Left lung (tissue), 14 donors: ENCODE results near the gene RNF141. TPM values are rescaled to one million over a fixed set of nuclear protein-coding genes. Genes with fewer than 3 reads are reported as not detected.
A peak's percentile ranks its signal among the peaks of the same experiment; 100 is the strongest.

Source experiments
- ATAC-seq: fragments of 200-7000 bp; cut with Tn5 transposase; one replicate; pipeline ENCODE4 v1.9.1; 2020; ENCODE audit warnings: moderate library complexity
- DNase-seq, 4 donors: peaks; one replicate each; pipeline ENCODE4 v3.0.0-alpha.2; 2013 to 2020
- H3K27ac ChIP-seq, 2 donors: fragments of 200-600 bp; sonication (generic) in 1 of 2; one replicate each; pipeline versions ENCODE4 v1.5.0 to v1.8.0; 2020 to 2021
- H3K27me3 ChIP-seq, 2 donors: fragments of 200-600 bp; sonication (generic) in 1 of 2; one replicate each; pipeline versions ENCODE4 v1.5.0 to v1.8.0; 2020 to 2021
- H3K36me3 ChIP-seq, 2 donors: fragments of 200-600 bp; sonication (generic) in 1 of 2; one replicate each; pipeline versions ENCODE4 v1.5.0 to v1.8.0; 2020 to 2021
- H3K4me1 ChIP-seq, 2 donors: fragments of 200-600 bp; one replicate each; pipeline ENCODE4 v1.8.0; 2021
- H3K4me3 ChIP-seq, 2 donors: fragments of 200-600 bp; sonication (generic) in 1 of 2; one replicate each; pipeline versions ENCODE4 v1.5.0 to v1.8.0; 2020 to 2021; ENCODE audit warnings: mild to moderate bottlenecking in 1 of 2
- H3K9me3 ChIP-seq, 2 donors: fragments of 200-600 bp; sonication (generic) in 1 of 2; one replicate each; pipeline versions ENCODE4 v1.5.0 to v1.8.0; 2020 to 2021
- CTCF ChIP-seq, 2 donors: fragments of 200-600 bp; sonication (generic) in 1 of 2; IDR thresholded peaks; one replicate each; pipeline versions ENCODE4 v1.5.0 to v1.8.0; 2021; ENCODE audit warnings: antibody characterized with exemption in 2 of 2
- intact Hi-C, 2 donors: fragments of 100-400 bp; cut with DNase I; formaldehyde crosslinking; loops; one replicate each; pipeline versions ENCODE4 v1.11.2 to v1.14.2; 2022
- long read RNA-seq, 12 donors: library from polyadenylated mRNA in 2 of 12; unstranded in 2 of 12; transcript quantifications; one replicate each; pipeline ENCODE4 v2.0.0 and lab custom pipeline, GENCODE V29; 2019 to 2026
- polyA plus RNA-seq, 6 donors: library from polyadenylated mRNA; unstranded; fragments of 120-200 nt; gene quantifications; one replicate each; pipeline ENCODE4 v1.2.1, GENCODE V29; 2013; ENCODE audit not compliant: insufficient read length in 6 of 6
- total RNA-seq, 2 donors: library from RNA; stranded (reverse); fragmentation: NEBNext Ultra II Directional; extraction: Animal tissue kit (Norgen Biotek cat#: 25700); gene quantifications; one replicate each; pipeline ENCODE4 v1.2.1, GENCODE V29; 2021
- donor health status: DM: no; HTN: yes; CAD: no.
- donor health status: DM: no; HTN: no; CAD: no.

RNF141 gene
- total RNA-seq (10 to 100 TPM; 46.7 to 74.7 TPM), polyA plus RNA-seq (10 to 100 TPM; 30.4 to 38.3 (median 33.4) TPM)
- long read RNA-seq, donor 1, full-length matches to known transcripts, result 44 of 52 reads
- long read RNA-seq, donor 1, partial matches to known transcripts, result 8 of 52 reads
- long read RNA-seq, donor 1, other reads (novel, unspliced or antisense), result 0 of 52 reads
- long read RNA-seq, donor 2, full-length matches to known transcripts, result 40 of 40 reads
- long read RNA-seq, donor 2, partial matches to known transcripts, result 0 of 40 reads
- long read RNA-seq, donor 2, other reads (novel, unspliced or antisense), result 0 of 40 reads
- long read RNA-seq, donor 3, full-length matches to known transcripts, result 23 of 23 reads
- long read RNA-seq, donor 3, partial matches to known transcripts, result 0 of 23 reads
- long read RNA-seq, donor 3, other reads (novel, unspliced or antisense), result 0 of 23 reads
- long read RNA-seq, donor 4, full-length matches to known transcripts, result 37 of 38 reads
- long read RNA-seq, donor 4, partial matches to known transcripts, result 1 of 38 reads
- long read RNA-seq, donor 4, other reads (novel, unspliced or antisense), result 0 of 38 reads
- long read RNA-seq, donor 5, full-length matches to known transcripts, result 30 of 30 reads
- long read RNA-seq, donor 5, partial matches to known transcripts, result 0 of 30 reads
- long read RNA-seq, donor 5, other reads (novel, unspliced or antisense), result 0 of 30 reads
- long read RNA-seq, donor 6, full-length matches to known transcripts, result 29 of 29 reads
- long read RNA-seq, donor 6, partial matches to known transcripts, result 0 of 29 reads
- long read RNA-seq, donor 6, other reads (novel, unspliced or antisense), result 0 of 29 reads
- long read RNA-seq, donor 7, full-length matches to known transcripts, result 17 of 17 reads
- long read RNA-seq, donor 7, partial matches to known transcripts, result 0 of 17 reads
- long read RNA-seq, donor 7, other reads (novel, unspliced or antisense), result 0 of 17 reads
- long read RNA-seq, donor 8, full-length matches to known transcripts, result 26 of 26 reads
- long read RNA-seq, donor 8, partial matches to known transcripts, result 0 of 26 reads
- long read RNA-seq, donor 8, other reads (novel, unspliced or antisense), result 0 of 26 reads
- long read RNA-seq, donor 9, full-length matches to known transcripts, result 2 of 2 reads
- long read RNA-seq, donor 9, partial matches to known transcripts, result 0 of 2 reads
- long read RNA-seq, donor 9, other reads (novel, unspliced or antisense), result 0 of 2 reads
- long read RNA-seq, donor 10, full-length matches to known transcripts, result 22 of 22 reads
- long read RNA-seq, donor 10, partial matches to known transcripts, result 0 of 22 reads
- long read RNA-seq, donor 10, other reads (novel, unspliced or antisense), result 0 of 22 reads
- long read RNA-seq, donor 11, full-length matches to known transcripts, result 96 of 96 reads
- long read RNA-seq, donor 11, partial matches to known transcripts, result 0 of 96 reads
- long read RNA-seq, donor 11, other reads (novel, unspliced or antisense), result 0 of 96 reads
- long read RNA-seq, donor 12, full-length matches to known transcripts, result 19 of 19 reads
- long read RNA-seq, donor 12, partial matches to known transcripts, result 0 of 19 reads
- long read RNA-seq, donor 12, other reads (novel, unspliced or antisense), result 0 of 19 reads

- ATAC-seq (peak; percentile 99), DNase-seq (peak; percentile 95 to 99 (median 96))
- Histone ChIP-seq H3K36me3 (no peaks in the 10 kb centered on the region), H3K27ac (peak within 1 kb of the TSS; percentile 85 to 98), H3K9me3 (no peaks in the 10 kb centered on the region), H3K27me3 (no peaks in the 10 kb centered on the region), H3K4me3 (peak within 1 kb of the TSS; percentile 75 to 90), H3K4me1 (peaks cover 0 to 40% of the 10 kb centered on the region in 2 donors)
- peak; percentile 68 to 87 for TF ChIP-seq CTCF (IDR thresholded peaks at IDR 0.05)
- intact Hi-C loops, result no loop called here
Observed at GRCh38 chr11:10540915-10541560, at the start of gene RNF141. Gene RNF141, minus strand, starts transcription at chr11:10541187. Its CDS starts 7,029 bp downstream, at chr11:10534158.

- no peak for TF ChIP-seq CTCF (IDR thresholded peaks at IDR 0.05)
- no peak for ATAC-seq
- no peak for DNase-seq
- no peaks in the 10 kb centered on the region for H3K9me3 ChIP-seq
- H3K4me3 ChIP-seq, result no peak overlapping the region
- H3K27me3 ChIP-seq, result no peaks in the 10 kb centered on the region
- intact Hi-C loops, result no loop called here
- no peaks in the 10 kb centered on the region for H3K36me3 ChIP-seq
- peak overlapping the region in 1 of 2 donors; percentile 59 for H3K27ac ChIP-seq
- H3K4me1 ChIP-seq, result peaks cover 0 to 58% of the 10 kb centered on the region in 2 donors
Observed at GRCh38 chr11:10590218-10590915, 49.4 kb upstream of the RNF141 start.

GRCh38 chr11:10588904-10589303 lies 47.9 kb upstream of the RNF141 start:
- Histone ChIP-seq H3K36me3 (no peaks in the 10 kb centered on the region), H3K9me3 (no peaks in the 10 kb centered on the region), H3K27me3 (no peaks in the 10 kb centered on the region), H3K27ac (peak overlapping the region; percentile 4 to 58), H3K4me3 (no peak overlapping the region), H3K4me1 (peaks cover 0 to 67% of the 10 kb centered on the region in 2 donors)
- intact Hi-C loops, result loop anchor here in 1 of 2 donors (10.0 kb wide), 1 partner anchor 66 kb away; no protein-coding TSS in a partner anchor
- no peak for TF ChIP-seq CTCF (IDR thresholded peaks at IDR 0.05)
- DNase-seq, result no peak
- ATAC-seq, result peak; percentile 85

GRCh38 chr11:10587995-10588394 lies 47.0 kb upstream of the RNF141 start:
- no peak for TF ChIP-seq CTCF (IDR thresholded peaks at IDR 0.05)
- ATAC-seq, result no peak

More at GRCh38 chr11:10587995-10588394, 47.0 kb upstream of the RNF141 start:
- H3K27ac ChIP-seq, result peak overlapping the region in 1 of 2 donors; percentile 2
- no peaks in the 10 kb centered on the region for H3K36me3 ChIP-seq
- DNase-seq, result no peak
- intact Hi-C loops, result loop anchor here in 1 of 2 donors (10.0 kb wide), 1 partner anchor 67 kb away; no protein-coding TSS in a partner anchor
- H3K4me1 ChIP-seq, result peaks cover under 1 to 72% of the 10 kb centered on the region in 2 donors
- H3K27me3 ChIP-seq, result no peaks in the 10 kb centered on the region
- H3K4me3 ChIP-seq, result no peak overlapping the region
- no peaks in the 10 kb centered on the region for H3K9me3 ChIP-seq
